ENCODE results near the gene MYBL2.
"Not testable (repeated sequence)": the region's sequence is repeated elsewhere in the genome, so short reads cannot be mapped to it uniquely, and the experiment has no call there.

Gene MYBL2

DNA sequence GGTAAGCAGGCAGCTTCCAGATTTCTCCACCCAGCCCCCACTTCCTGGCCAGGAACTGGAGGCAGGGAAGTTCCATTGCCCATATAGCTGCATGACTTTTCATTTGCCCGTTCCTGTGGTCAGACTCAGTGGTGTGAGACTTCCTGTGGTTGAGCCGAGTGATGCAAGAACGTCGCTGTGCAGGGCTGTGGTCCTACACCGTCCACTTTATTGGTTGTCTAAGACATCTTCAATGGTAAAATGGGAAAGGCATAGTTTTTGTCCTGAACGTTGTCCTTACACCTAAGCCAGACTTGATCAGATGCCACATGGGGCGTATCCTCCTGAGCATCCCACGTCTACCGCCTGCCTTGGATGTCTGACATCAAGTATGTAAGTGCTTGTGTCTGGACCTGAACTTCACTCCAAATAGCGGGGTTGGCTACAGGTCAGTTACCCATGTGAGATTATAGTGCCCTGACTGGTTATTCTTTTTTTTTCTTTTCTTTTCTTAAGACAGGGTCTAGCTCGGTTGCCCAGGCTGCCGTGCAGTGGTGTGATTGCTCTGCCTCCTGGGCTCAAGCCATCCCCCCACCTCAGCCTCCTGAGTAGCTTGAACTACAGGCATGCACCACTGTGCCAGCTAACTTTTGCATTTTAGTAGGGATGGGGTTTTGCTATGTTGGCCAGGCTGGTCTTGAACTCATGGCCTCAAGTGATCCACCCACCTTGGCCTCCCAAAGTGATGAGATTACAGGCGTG lies 85.8 kb downstream of the MYBL2 start:
- no peak for DNase-seq

DNA sequence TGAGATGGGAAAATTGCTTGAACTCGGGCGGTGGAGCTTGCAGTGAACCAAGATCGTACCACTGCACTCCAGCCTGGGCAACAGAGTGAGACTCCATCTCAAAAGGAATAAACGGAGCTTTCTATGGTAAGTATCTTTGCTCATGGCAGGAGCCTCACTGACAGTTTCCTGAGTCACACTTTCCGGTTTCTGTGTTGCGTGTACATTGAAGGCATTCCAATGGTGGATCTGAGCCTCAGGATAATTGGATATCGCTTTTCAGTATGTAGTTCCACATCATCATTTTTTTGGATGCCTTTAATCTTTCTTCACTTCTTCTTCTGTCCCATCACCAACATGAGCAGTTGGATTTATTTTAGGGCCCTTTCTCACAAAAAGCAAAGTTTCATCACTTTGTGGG lies 88.5 kb downstream of the MYBL2 start:
- DNase-seq: no peak

DNA sequence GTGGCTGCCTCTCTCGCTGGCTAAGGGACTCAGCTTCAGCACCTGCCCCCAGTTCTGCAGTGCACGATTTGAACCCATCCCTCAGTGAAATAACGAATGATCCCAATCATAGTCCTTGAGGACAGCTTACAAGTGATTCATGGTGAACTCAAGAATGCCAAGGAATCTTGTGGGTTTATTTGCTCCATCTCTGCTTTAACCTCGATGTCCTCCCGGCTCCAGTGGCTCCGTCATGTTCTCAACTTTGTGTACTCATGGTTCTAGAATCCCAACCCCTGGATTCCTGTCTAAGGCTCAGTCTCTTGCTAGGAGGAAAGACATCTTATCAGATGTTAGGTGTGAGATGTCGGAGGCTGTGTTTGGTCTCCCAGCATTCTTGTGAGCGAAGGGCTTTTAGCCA lies 88.9 kb downstream of the MYBL2 start:
- DNase-seq: no peak

DNA sequence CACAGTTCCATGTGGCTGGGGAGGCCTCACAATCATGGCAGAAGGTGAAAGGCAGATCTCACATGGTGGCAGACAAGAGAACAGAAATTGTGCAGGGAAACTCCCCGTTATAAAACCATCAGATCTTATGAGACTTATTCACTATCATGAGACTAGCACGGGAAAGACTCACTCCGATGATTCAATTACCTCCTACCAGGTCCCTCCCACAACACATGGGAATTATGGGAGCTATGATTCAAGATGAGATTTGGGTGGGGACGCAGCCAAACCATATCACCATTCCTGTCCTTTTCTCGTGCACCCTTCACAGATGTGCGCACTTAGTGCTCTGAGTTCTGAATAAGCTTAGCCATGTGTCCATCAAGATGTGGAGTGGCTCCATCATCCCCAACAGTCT lies 91.0 kb downstream of the MYBL2 start:
- not testable (repeated sequence) for DNase-seq

DNA sequence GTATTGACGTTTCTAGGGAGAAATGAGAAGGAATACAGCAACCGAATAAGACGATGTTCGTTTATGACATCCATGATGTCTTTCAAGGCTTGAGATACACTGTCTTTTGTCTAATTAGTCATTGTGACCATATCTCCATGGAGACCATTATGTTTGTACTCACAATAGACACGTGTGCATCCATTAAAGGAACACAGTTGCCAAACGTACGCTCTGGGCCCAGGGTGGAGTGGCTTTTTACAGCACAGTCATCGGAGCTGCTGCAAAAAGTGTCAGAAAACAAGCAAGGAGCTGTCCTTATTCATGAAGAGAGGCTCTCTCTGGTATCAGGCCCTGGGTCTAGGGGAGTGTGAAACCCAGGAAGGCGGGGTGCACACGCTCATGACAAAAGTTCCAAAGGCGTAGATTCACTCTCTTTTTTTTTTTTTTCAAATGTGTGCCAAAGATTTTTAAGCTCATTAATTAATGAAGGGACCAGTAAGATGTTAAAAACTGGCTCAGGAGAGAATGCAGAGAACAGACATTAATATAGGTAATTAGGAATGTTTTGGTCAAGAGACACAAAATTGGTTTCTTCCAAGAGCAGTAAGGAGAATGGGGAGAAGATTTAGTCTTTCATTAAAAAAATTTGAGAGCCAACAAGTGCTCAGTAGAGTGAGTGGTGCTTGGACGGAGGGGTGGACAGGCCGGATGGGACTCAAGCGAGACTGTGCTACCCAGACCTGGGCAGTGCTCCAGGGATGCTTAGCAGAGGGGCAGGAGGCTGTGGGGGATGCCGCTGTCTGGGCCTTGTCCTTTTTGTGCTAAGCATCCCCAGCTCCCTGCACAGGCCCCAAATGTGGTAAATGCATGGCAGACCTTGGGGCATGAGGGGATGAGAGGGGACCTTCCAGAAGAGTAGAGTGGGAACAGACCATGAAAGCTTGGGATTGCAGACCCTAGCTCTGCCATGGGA lies 94.7 kb downstream of the MYBL2 start:
- DNase-seq: no peak

DNA sequence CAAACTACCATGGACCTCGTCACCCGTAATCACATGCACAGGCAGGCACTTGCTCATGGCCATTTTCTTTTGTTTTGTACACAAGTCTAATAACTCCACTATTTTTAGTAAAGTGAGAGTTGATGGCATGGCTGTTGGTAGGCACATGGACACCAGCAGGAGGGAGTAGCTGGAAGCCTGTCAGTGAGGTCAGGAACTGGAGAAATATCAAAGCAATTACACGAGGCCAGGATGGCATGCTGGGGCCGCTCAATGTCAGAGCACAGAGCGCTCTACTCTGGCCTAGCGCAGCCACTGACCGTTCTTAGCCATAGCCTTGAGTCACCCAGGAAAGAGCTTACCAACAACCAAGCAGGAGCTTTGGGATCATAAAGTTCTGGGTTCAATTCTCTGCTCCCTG lies 96.0 kb downstream of the MYBL2 start:
- DNase-seq: no peak

DNA sequence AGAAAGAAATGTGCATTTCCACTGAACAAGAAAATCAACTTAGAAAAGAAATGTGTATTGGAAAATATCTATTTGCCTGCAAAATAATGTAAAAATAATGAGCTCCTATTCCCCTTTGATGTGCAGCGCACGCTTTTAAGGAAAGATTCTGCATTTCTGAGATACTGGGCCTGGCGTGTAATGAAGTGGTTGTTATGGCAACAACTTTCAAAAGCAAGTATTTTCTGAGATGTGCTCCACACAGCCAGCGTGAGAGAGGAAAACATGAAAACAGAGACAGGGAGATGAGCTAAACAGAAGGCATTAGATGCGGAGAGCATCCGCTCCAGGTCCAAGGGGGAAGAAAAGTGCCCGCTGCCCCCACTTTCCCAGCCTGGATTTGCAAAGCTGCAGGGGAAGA lies 99.0 kb downstream of the MYBL2 start:
- no peak for DNase-seq

Data from activated naive CD4-positive, alpha-beta T cell treated with anti-CD3 and anti-CD28 coated beads, Interleukin-2, amount 50 U/mL, for 16 hours (primary cell).